GM12891 (cell line): Measurements from ENCODE around the gene TMEM126B.

Experiments
- POLR2A ChIP-seq: IDR thresholded peaks from 2 replicates; pipeline ENCODE4 v1.6.1; 2011; ENCODE audit warnings: low read depth, low read length, control low read depth
- POLR2AphosphoS5 ChIP-seq: IDR thresholded peaks from 2 replicates; pipeline ENCODE4 v1.6.1; 2011; ENCODE audit warnings: low read depth, low read length, control low read depth
- SPI1 ChIP-seq: IDR thresholded peaks from 2 replicates; pipeline ENCODE4 v1.6.1; 2011; ENCODE audit warnings: low read depth, low read length, control low read depth
- TAF1 ChIP-seq: IDR thresholded peaks from 2 replicates; pipeline ENCODE4 v1.6.1; 2011; ENCODE audit warnings: low read depth, low read length, control low read depth

- no peak for TF ChIP-seq POLR2A
- no peak for TF ChIP-seq TAF1
- no peak for TF ChIP-seq SPI1
- TF ChIP-seq POLR2AphosphoS5 = no peak
Measured at GRCh38 chr11:85666687-85667086, 38.3 kb downstream of the TMEM126B start.
